T-helper 2 cell (primary cell): Measurements from ENCODE around the gene SUB1.
"Not testable (repeated sequence)": the region's sequence is repeated elsewhere in the genome, so short reads cannot be mapped to it uniquely, and the experiment has no call there.

Experiments used
- DNase-seq, 5 experiments: peaks; one replicate each; pipeline versions ENCODE4 v3.0.0 to v3.0.0-alpha.2; 2012 to 2022
- total RNA-seq, 2 donors: gene quantifications; one replicate each; lab custom pipeline; 2026; lab: John Stamatoyannopoulos, UW

The SUB1 gene
- 258 to 331 reads per million in 2 donors for total RNA-seq

- peak; percentile 88 to 97 (median 89) for DNase-seq
Measured at GRCh38 chr5:32585446-32586275, at the start of gene SUB1. Gene SUB1 (plus strand): TSS chr5:32585557. CDS start chr5:32588513, 2,956 bp downstream.

GRCh38 chr5:32536246-32536645, 49.1 kb upstream of the SUB1 start:
- peak in 1 of 5 experiments; percentile 31 for DNase-seq

GRCh38 chr5:32537437-32538029, 47.8 kb upstream of the SUB1 start:
- peak in 1 of 5 experiments; percentile 82 for DNase-seq

- DNase-seq: peak in 4 of 5 experiments; percentile 29 to 91 (median 40)
Measured at GRCh38 chr5:32538031-32538547, 47.3 kb upstream of the SUB1 start.

GRCh38 chr5:32539981-32540845, 45.1 kb upstream of the SUB1 start:
- no peak for DNase-seq

GRCh38 chr5:32541241-32541640, 44.1 kb upstream of the SUB1 start:
- no peak for DNase-seq

GRCh38 chr5:32542216-32543059, 42.9 kb upstream of the SUB1 start:
- peak in 1 of 5 experiments; percentile 97 for DNase-seq

GRCh38 chr5:32543291-32543690, 42.1 kb upstream of the SUB1 start:
- no peak for DNase-seq

GRCh38 chr5:32545102-32545800, 40.1 kb upstream of the SUB1 start:
- DNase-seq: no peak

GRCh38 chr5:32551194-32551593, 34.2 kb upstream of the SUB1 start:
- DNase-seq: no peak

GRCh38 chr5:32551865-32552264, 33.5 kb upstream of the SUB1 start:
- DNase-seq: no peak

GRCh38 chr5:32552491-32552890, 32.9 kb upstream of the SUB1 start:
- DNase-seq: not testable (repeated sequence)

GRCh38 chr5:32552936-32553335, 32.4 kb upstream of the SUB1 start:
- DNase-seq: no peak

GRCh38 chr5:32554181-32554780, 31.1 kb upstream of the SUB1 start:
- not testable (repeated sequence) for DNase-seq

GRCh38 chr5:32556543-32556942, 28.8 kb upstream of the SUB1 start:
- not testable (repeated sequence) for DNase-seq

GRCh38 chr5:32559411-32559810, 25.9 kb upstream of the SUB1 start:
- DNase-seq: no peak

- DNase-seq: no peak
Measured at GRCh38 chr5:32559921-32560320, 25.4 kb upstream of the SUB1 start.

GRCh38 chr5:32562056-32562455, 23.3 kb upstream of the SUB1 start:
- no peak for DNase-seq

- DNase-seq: no peak
Measured at GRCh38 chr5:32562843-32563242, 22.5 kb upstream of the SUB1 start.

GRCh38 chr5:32563614-32564013, 21.7 kb upstream of the SUB1 start:
- no peak for DNase-seq

GRCh38 chr5:32565145-32565544, 20.2 kb upstream of the SUB1 start:
- DNase-seq: no peak
